Measurements from ENCODE around the gene TEX29.

TEX29 gene

DNA sequence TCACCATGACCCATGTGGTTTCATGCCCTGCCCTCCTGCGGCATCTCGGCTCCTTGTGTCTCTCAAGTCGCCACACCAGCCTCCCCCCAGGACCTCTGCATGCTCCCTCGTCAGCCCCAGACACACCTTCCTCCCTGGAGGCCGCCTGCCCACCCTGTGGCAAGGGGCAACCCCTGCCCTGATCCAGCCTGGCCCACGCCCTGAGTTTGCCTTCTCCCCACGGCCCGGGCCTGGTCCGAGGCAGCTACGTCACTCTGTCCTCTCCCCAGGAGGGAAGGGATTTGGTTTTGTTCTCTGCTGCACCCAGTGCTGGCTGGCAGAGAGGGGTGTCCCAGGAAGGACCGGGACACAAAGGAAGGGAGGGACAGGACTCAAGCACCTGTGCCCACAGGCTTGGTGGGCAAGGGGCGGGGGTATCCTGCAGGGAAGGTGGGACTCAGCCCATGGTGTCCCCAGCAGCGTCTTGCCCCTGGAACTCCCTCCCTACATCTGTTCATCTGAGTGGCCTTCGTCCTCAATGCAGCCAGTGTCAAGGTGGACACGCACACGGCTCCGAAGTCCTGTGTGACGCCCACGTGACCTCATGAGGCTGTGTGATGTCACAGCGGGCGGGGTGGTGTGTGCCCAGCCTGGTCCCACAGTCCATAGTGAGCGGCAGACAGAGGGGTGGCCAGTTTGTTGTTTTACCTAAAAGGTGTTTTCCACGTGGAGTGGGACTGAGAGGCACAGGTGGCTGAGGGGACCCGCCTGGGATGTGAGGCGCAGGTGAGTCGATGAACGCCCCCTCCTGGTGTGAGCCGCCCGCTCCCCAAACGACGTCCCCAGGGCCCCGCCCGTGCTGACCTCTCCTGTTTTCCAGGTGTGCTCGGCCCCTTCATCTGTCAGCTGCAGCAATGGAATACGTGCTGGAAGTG is at the start of gene TEX29:
Gene TEX29 (plus strand): TSS at position 645 of the 914 bp plus-strand sequence. CDS start 249 bp downstream, at position 894.
- FAIRE-seq: no peak
- no peak for DNase-seq (ENCODE audit: insufficient read length, low spot score)
- TF ChIP-seq, protein P1, sequence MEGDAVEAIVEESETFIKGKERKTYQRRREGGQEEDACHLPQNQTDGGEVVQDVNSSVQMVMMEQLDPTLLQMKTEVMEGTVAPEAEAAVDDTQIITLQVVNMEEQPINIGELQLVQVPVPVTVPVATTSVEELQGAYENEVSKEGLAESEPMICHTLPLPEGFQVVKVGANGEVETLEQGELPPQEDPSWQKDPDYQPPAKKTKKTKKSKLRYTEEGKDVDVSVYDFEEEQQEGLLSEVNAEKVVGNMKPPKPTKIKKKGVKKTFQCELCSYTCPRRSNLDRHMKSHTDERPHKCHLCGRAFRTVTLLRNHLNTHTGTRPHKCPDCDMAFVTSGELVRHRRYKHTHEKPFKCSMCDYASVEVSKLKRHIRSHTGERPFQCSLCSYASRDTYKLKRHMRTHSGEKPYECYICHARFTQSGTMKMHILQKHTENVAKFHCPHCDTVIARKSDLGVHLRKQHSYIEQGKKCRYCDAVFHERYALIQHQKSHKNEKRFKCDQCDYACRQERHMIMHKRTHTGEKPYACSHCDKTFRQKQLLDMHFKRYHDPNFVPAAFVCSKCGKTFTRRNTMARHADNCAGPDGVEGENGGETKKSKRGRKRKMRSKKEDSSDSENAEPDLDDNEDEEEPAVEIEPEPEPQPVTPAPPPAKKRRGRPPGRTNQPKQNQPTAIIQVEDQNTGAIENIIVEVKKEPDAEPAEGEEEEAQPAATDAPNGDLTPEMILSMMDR (IDR thresholded peaks at IDR 0.05; ENCODE audit: insufficient read depth, missing control alignments): no peak

DNA sequence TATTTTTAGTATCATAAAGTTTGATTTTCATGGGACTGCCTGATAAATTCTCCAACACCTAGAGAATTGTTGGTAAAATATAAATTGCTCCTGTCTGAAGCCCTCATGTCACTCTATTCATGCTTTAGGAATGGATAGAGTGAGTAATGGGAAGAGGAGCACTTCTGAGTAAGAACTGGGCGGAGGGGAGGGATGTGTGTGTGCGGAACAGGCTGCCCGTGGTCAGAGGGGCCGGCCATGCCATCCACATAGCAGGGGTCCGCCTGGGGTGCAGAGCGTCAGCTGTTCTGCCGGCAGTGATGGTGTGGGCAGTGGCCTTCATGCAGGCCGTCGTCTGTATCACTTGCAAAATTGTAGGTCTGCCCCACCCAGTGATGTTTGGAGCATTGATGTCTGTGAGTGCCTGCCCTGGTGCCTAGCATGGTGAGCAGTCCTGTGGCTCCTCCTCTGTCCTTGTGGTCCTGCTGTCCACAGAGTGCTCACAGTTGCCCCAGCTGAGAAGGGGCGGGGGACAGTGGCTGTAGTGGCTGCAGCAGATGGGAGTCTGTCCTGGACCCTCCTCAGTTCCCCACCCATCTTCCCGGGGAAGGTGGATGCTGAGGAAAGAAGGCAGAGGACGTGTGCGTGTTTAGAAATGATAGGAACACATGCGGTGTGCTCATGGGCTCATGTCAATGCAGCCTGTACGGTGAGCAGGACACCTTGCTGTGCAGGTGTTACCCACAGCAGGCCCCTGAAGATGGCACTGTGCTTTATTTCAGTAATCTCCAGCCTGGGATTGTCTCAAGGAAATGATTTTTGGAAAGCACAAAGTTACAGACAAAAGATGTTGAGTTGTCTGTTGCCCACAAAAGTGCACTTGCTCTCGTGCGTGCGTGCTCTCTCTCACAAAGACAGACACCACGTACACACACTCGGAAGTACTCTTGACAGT is 49.4 kb upstream of the TEX29 start:
- FAIRE-seq (no peak), DNase-seq (ENCODE audit: insufficient read length, low spot score) (no peak)
- TF ChIP-seq, protein P1 (IDR thresholded peaks at IDR 0.05; ENCODE audit: insufficient read depth, missing control alignments): no peak

DNA sequence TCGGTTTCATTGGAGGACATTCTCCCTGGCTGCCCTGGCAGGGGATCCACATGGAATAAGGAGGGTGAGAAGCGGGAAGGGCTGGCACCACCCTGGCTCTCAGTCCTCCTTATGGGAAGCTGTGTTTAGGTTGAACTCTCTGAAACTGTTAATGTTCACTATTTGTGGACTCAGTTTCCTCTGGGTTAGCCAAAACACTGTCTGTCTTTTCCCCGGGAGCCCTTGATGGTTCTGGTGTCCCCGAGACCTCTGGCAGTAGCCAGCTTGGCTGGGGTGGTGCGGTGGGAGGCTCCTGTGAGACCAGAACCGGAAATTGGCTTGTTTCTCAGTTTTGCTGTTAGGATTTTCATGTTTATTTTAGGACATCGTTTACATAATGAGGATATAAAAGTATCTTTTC is 48.3 kb upstream of the TEX29 start:
- TF ChIP-seq, protein P1 (IDR thresholded peaks at IDR 0.05; ENCODE audit: insufficient read depth, missing control alignments): no peak
- FAIRE-seq: no peak
- no peak for DNase-seq (ENCODE audit: insufficient read length, low spot score)

DNA sequence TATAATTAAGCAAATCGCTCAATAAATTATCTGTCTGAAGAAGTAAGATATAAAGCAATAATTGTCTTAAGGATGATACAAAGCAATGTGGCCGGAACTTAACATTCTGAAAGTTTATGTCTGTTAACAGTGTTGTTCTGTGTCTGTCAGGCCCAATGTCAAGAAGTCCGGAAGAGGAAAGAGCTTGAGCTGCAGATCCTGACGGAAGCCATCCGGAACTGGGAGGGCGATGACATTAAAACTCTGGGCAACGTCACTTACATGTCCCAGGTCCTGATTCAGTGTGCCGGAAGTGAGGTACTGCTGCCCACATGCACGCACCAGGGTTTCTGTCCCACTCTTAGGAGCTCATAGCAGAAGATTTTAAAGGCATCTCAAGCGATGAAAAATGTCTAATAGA is 45.1 kb upstream of the TEX29 start:
- DNase-seq (ENCODE audit: insufficient read length, low spot score) (no peak), FAIRE-seq (no peak)

DNA sequence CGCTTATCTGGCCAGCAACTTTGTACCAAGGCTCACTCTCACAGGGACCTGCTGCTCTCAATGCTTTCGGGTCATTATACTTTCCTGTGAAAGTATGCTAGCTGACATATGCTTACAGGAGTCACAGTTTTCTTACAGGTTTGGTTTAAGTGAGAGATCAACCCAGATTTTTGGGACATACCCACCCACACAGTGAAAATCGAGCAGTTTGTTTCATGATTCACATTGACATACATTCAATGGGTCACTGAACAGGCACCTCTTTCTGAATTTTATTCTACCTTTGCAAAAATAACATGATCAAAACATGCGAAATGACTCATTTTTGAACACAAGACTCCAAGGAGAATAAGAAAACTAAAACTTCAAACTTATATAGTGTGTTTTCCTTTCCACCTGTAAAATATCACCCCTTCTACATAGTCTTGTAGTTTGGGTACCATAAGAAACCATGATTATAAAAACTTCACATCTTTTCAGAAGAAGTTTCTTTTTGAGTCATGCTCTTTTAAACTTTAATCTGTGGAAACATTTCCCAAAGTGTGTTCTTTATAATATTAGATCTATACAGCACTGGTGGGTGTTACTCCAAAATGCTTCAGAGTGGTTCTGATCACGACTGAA is 44.3 kb upstream of the TEX29 start:
- FAIRE-seq: no peak
- TF ChIP-seq, protein P1 (IDR thresholded peaks at IDR 0.05; ENCODE audit: insufficient read depth, missing control alignments): no peak

More for the DNA sequence above, 45.1 kb upstream of the TEX29 start:
- TF ChIP-seq, protein P1 (IDR thresholded peaks at IDR 0.05; ENCODE audit: insufficient read depth, missing control alignments): no peak

DNA sequence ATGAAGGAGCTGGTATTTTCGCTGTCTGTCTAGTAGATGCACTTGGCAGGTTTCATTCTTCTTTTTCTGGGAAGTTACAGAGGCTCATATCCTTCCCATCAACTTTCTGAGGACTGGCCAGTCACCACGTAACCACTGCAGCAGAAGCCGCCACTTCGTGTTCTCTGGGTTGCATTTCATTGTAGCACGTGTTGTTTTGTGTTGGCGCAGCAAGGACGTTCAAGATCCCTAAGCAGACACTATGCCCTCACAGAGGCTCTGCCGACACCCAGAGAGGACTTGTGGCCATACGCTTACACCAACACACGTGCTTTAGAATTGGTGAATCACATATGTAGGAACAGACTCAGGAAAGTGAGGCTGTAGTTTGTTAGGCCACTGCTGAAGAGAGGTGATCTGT is 42.2 kb upstream of the TEX29 start:
- FAIRE-seq (no peak), DNase-seq (ENCODE audit: insufficient read length, low spot score) (no peak)
- TF ChIP-seq, protein P1 (IDR thresholded peaks at IDR 0.05; ENCODE audit: insufficient read depth, missing control alignments): no peak

More for the DNA sequence above, 44.3 kb upstream of the TEX29 start:
- DNase-seq (ENCODE audit: insufficient read length, low spot score): no peak
